Nephron (organoid): ENCODE results near the gene DUSP3.

Experiments
- H3K27ac Mint-ChIP-seq, 3 experiments: 2 replicates each; pipeline ENCODE4 v1.8.0; 2020; ENCODE audit warnings: mixed read lengths in 3 of 3, mild to moderate bottlenecking in 2 of 3, moderate library complexity in 1 of 3
- H3K27me3 Mint-ChIP-seq: 2 replicates; pipeline ENCODE4 v1.8.0; 2021; ENCODE audit warnings: low read depth, mild to moderate bottlenecking, moderate library complexity, mixed read lengths
- H3K36me3 Mint-ChIP-seq: 2 replicates; pipeline ENCODE4 v1.8.0; 2020; ENCODE audit warnings: low read depth, mixed read lengths
- H3K4me1 Mint-ChIP-seq: 2 replicates; pipeline ENCODE4 v1.8.0; 2020; ENCODE audit warnings: mixed read lengths
- H3K4me3 Mint-ChIP-seq, 3 experiments: 2 replicates each; pipeline ENCODE4 v1.8.0; 2020; ENCODE audit warnings: mild to moderate bottlenecking in 3 of 3, mixed read lengths in 3 of 3, moderate library complexity in 2 of 3
- H3K9me3 Mint-ChIP-seq: 2 replicates; pipeline ENCODE4 v1.8.0; 2020; ENCODE audit warnings: mixed read lengths
- TF ChIP-seq, protein P1 (sequence below), 3 experiments: fragments of 200-600 bp; sonication (generic); IDR thresholded peaks; one replicate each; pipeline ENCODE4 v1.5.0; 2021; ENCODE audit warnings: antibody characterized with exemption in 3 of 3; ENCODE audit not compliant: unreplicated experiment in 3 of 3

DUSP3 gene

DNA sequence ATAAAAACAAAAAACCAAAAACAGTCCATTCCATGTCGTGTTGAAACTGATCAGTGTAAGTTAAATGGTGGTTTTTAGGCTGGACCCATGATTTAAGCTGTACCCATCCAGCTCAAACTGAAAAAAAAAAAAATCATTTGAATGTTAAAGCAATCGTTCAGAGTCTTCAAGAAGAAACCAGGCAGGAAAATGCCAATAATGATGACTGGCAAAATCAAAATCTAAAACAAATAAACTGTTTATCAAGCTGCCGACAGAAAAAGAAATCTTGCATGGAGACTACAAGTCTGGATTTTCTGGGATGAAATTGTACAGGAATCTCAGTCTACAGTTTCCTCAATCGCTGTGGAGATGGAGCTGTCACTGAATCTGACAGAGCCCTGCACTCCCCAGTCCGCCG, 60.9 kb downstream of the DUSP3 start:
- TF ChIP-seq, protein P1, sequence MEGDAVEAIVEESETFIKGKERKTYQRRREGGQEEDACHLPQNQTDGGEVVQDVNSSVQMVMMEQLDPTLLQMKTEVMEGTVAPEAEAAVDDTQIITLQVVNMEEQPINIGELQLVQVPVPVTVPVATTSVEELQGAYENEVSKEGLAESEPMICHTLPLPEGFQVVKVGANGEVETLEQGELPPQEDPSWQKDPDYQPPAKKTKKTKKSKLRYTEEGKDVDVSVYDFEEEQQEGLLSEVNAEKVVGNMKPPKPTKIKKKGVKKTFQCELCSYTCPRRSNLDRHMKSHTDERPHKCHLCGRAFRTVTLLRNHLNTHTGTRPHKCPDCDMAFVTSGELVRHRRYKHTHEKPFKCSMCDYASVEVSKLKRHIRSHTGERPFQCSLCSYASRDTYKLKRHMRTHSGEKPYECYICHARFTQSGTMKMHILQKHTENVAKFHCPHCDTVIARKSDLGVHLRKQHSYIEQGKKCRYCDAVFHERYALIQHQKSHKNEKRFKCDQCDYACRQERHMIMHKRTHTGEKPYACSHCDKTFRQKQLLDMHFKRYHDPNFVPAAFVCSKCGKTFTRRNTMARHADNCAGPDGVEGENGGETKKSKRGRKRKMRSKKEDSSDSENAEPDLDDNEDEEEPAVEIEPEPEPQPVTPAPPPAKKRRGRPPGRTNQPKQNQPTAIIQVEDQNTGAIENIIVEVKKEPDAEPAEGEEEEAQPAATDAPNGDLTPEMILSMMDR (IDR thresholded peaks at IDR 0.05; ENCODE audit: unreplicated experiment in 3 of 3), result no peak
- no peak overlapping the region for H3K4me3 Mint-ChIP-seq
- peaks cover 33% of the 10 kb centered on the region for H3K4me1 Mint-ChIP-seq
- no peak overlapping the region for H3K27ac Mint-ChIP-seq
- H3K36me3 Mint-ChIP-seq, result no peaks in the 10 kb centered on the region
- peaks cover 3% of the 10 kb centered on the region for H3K9me3 Mint-ChIP-seq
- H3K27me3 Mint-ChIP-seq, result peaks cover 56% of the 10 kb centered on the region
